Measurements from ENCODE around the gene IFFO2.

The IFFO2 gene

GRCh38 chr1:18950401-18951026 is 6.0 kb downstream of the IFFO2 start:
- DNase-seq (ENCODE audit: low spot score) = no peak

- no peak for DNase-seq (ENCODE audit: low spot score)
These were observed 6.6 kb downstream of the IFFO2 start for GRCh38 chr1:18949686-18950400.

- no peak for DNase-seq (ENCODE audit: low spot score)
These were observed 7.4 kb downstream of the IFFO2 start for GRCh38 chr1:18948913-18949685.

- DNase-seq (ENCODE audit: low spot score) = no peak
These were observed 8.2 kb downstream of the IFFO2 start for GRCh38 chr1:18948048-18948912.

- DNase-seq (ENCODE audit: low spot score) = no peak
These were observed 8.9 kb downstream of the IFFO2 start for GRCh38 chr1:18947570-18947969.

- DNase-seq (ENCODE audit: low spot score) = no peak
These were observed 9.7 kb downstream of the IFFO2 start for GRCh38 chr1:18946550-18947381.

- no peak for DNase-seq (ENCODE audit: low spot score)
These were observed 11.1 kb downstream of the IFFO2 start for GRCh38 chr1:18945401-18945849.

- DNase-seq (ENCODE audit: low spot score) = no peak
These were observed 11.7 kb downstream of the IFFO2 start for GRCh38 chr1:18944810-18945209.

- no peak for DNase-seq (ENCODE audit: low spot score)
These were observed 12.4 kb downstream of the IFFO2 start for GRCh38 chr1:18943914-18944572.

GRCh38 chr1:18943162-18943561 is 13.3 kb downstream of the IFFO2 start:
- no peak for DNase-seq (ENCODE audit: low spot score)

GRCh38 chr1:18942340-18942739 is 14.1 kb downstream of the IFFO2 start:
- DNase-seq (ENCODE audit: low spot score) = no peak

GRCh38 chr1:18941221-18942141 is 15.0 kb downstream of the IFFO2 start:
- DNase-seq (ENCODE audit: low spot score) = no peak

- no peak for DNase-seq (ENCODE audit: low spot score)
These were observed 16.0 kb downstream of the IFFO2 start for GRCh38 chr1:18940303-18941020.

- no peak for DNase-seq (ENCODE audit: low spot score)
These were observed 16.8 kb downstream of the IFFO2 start for GRCh38 chr1:18939398-18940302.

- DNase-seq (ENCODE audit: low spot score) = no peak
These were observed 17.8 kb downstream of the IFFO2 start for GRCh38 chr1:18938707-18939070.

- no peak for DNase-seq (ENCODE audit: low spot score)
These were observed 18.3 kb downstream of the IFFO2 start for GRCh38 chr1:18938008-18938706.

GRCh38 chr1:18937539-18937938 is 18.9 kb downstream of the IFFO2 start:
- no peak for DNase-seq (ENCODE audit: low spot score)

Measured in LoVo (cell line).